ENCODE measurements around the gene NOTCH1.

Gene NOTCH1

DNA sequence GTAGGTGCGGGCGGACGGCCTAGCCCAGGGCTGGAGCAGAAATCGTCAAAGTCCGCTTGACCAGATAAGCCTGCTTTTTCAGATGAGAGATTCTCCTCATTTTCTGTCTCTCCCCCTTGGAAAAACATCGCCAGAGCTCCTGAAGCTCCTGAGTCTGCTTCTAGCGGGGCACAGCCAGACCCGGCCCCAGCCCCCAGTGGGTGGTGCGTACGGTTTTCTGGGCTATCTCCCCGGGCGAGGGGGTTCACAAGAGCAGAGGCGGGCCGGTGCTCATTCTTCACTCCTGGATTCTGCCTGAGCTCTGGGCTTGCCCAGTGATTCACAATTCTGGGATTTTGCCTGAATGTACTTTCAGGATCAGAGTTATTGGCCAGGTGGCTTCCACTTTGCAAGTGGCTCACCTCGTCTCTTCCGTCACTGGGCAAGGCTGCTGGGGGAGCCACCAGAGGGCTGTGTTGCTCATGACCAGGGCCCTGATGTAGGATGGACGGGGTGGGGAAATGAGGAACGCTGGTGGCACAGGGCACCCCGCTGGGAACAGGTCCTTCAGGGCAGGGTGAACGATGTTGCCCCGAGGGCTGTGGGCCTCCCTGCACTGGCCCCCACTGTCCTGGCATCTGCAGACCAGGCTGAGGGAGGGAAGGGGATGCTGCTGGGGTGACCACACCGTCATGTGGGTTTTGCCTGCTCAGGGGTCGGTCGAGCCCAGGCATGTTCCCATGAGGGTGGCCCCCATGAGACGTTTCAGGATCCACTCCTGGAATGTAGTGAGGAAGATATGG, 69.3 kb downstream of the NOTCH1 start:
- ChIA-PET POLR2A (no interaction called here), CTCF (no interaction called here)
- H3K9me3 ChIP-seq (ENCODE audit: control extremely low read depth in 1 of 5, control insufficient read depth in 4 of 5, insufficient read depth in 2 of 5, low read depth in 1 of 5, low read length in 4 of 5) = no peaks in the 10 kb centered on the region
- H3K36me3 ChIP-seq (ENCODE audit: control insufficient read depth in 4 of 4, insufficient read depth in 4 of 4, low read length in 3 of 4) = peaks cover 11 to 78% (median 61%) of the 10 kb centered on the region in 4 experiments
- DNase-seq = no peak
- no peaks in the 10 kb centered on the region for H3K27me3 ChIP-seq (replicated peaks in 2 of 5; ENCODE audit: control insufficient read depth in 4 of 5, insufficient read depth in 5 of 5, low read length in 4 of 5)
- whole genome bisulfite sequencing (ENCODE audit: insufficient coverage) = 96% methylated on average over 20 of the region's 25 CpGs
- H3K4me3 ChIP-seq (ENCODE audit: control insufficient read depth in 1 of 7, extremely low read depth in 1 of 7, insufficient read depth in 4 of 7, low read depth in 2 of 7, low read length in 6 of 7) = no peak overlapping the region
- peaks cover under 1 to 4% (median 4%) of the 10 kb centered on the region in 4 experiments for H3K4me1 ChIP-seq (ENCODE audit: control extremely low read depth in 1 of 4, control insufficient read depth in 4 of 4, insufficient read depth in 4 of 4, low read length in 3 of 4)
- H3K27ac ChIP-seq (ENCODE audit: insufficient read depth in 1 of 2, low read depth in 1 of 2, low read length in 2 of 2, poor library complexity in 1 of 2, severe bottlenecking in 2 of 2) = no peak overlapping the region

GRCh38 chr9:136474974-136475865, 70.6 kb downstream of the NOTCH1 start:
- peaks cover 11 to 89% (median 73%) of the 10 kb centered on the region in 4 experiments for H3K36me3 ChIP-seq (ENCODE audit: control insufficient read depth in 4 of 4, insufficient read depth in 4 of 4, low read length in 3 of 4)
- no peaks in the 10 kb centered on the region for H3K9me3 ChIP-seq (ENCODE audit: control extremely low read depth in 1 of 5, control insufficient read depth in 4 of 5, insufficient read depth in 2 of 5, low read depth in 1 of 5, low read length in 4 of 5)
- H3K4me3 ChIP-seq (ENCODE audit: control insufficient read depth in 1 of 7, extremely low read depth in 1 of 7, insufficient read depth in 4 of 7, low read depth in 2 of 7, low read length in 6 of 7) = no peak overlapping the region
- CTCF ChIA-PET = interaction anchor here (1.1 to 1.5 kb wide), 2 partner anchors 17 to 29 kb away, joined by 3 to 4 read pairs; no protein-coding TSS in a partner anchor
- H3K4me1 ChIP-seq (ENCODE audit: control extremely low read depth in 1 of 4, control insufficient read depth in 4 of 4, insufficient read depth in 4 of 4, low read length in 3 of 4) = no peaks in the 10 kb centered on the region
- no peak overlapping the region for H3K27ac ChIP-seq (ENCODE audit: insufficient read depth in 1 of 2, low read depth in 1 of 2, low read length in 2 of 2, poor library complexity in 1 of 2, severe bottlenecking in 2 of 2)
- POLR2A ChIA-PET = no interaction called here
- no peaks in the 10 kb centered on the region for H3K27me3 ChIP-seq (replicated peaks in 2 of 5; ENCODE audit: control insufficient read depth in 4 of 5, insufficient read depth in 5 of 5, low read length in 4 of 5)
- WGBS (ENCODE audit: insufficient coverage) = 97% methylated on average over 33 of the region's 34 CpGs
- no peak for DNase-seq

DNA sequence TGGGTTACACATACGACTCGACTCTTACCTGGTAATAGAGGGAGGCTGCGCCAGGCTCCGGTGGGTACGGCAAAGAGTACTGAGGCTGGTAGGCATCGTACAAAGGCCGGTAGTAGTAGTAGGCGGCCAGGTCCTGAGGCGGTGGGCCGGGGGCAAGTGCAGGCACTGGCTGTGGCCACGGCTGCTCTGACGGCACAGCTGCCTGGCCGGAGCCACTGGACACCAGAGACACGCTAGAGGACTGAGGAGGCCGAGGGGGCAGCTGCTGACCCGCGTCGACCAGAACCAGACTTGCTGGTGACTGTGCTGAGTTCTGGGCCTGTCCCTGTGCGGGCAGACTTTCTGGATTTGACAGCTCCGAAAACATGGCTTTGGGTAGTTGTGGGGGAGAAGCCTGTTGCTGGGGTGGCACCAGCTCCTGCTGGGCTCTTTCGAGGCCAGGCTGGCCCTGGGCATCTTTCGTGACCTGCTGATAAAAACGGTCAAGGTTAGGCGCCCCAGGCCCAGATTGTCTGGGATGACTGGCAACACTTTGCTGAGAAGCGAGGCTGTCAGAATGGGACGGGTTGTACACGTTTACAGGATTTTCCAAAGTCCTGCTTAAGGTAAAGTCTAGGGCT, 71.7 kb downstream of the NOTCH1 start:
- POLR2A ChIA-PET = interaction anchor here (0.6 kb wide), 1 partner anchor 29 kb away, joined by 3 read pairs; no protein-coding TSS in a partner anchor
- Histone ChIP-seq H3K9me3 (ENCODE audit: control extremely low read depth in 1 of 5, control insufficient read depth in 4 of 5, insufficient read depth in 2 of 5, low read depth in 1 of 5, low read length in 4 of 5) (no peaks in the 10 kb centered on the region), H3K27ac (ENCODE audit: insufficient read depth in 1 of 2, low read depth in 1 of 2, low read length in 2 of 2, poor library complexity in 1 of 2, severe bottlenecking in 2 of 2) (no peak overlapping the region), H3K4me1 (ENCODE audit: control extremely low read depth in 1 of 4, control insufficient read depth in 4 of 4, insufficient read depth in 4 of 4, low read length in 3 of 4) (no peaks in the 10 kb centered on the region), H3K27me3 (replicated peaks in 2 of 5; ENCODE audit: control insufficient read depth in 4 of 5, insufficient read depth in 5 of 5, low read length in 4 of 5) (no peaks in the 10 kb centered on the region), H3K36me3 (ENCODE audit: control insufficient read depth in 4 of 4, insufficient read depth in 4 of 4, low read length in 3 of 4) (peaks cover 11 to 96% (median 79%) of the 10 kb centered on the region in 4 experiments), H3K4me3 (ENCODE audit: control insufficient read depth in 1 of 7, extremely low read depth in 1 of 7, insufficient read depth in 4 of 7, low read depth in 2 of 7, low read length in 6 of 7) (no peak overlapping the region)
- CTCF ChIA-PET = interaction anchor here (1.5 kb wide), 1 partner anchor 28 kb away, joined by 3 read pairs; no protein-coding TSS in a partner anchor
- 95% methylated on average over 27 of the region's 27 CpGs for WGBS (ENCODE audit: insufficient coverage)
- DNase-seq = no peak

DNA sequence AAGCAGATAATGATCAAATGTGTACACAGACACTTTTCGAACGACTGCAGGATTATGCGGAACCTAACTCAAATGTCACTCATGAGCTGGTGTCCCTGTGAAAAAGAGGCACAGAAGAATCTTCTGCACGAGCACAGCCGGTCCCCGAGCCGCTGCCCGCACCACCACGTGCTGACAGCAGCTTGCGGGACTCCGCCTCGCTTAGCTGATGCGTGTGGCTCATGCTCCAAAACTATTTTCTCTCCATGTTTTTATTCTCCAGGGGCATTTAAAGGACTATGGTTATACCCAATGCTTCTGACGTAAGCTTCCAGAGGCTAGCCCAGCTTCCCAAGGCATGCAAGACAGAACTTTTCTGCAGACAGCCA, 72.5 kb downstream of the NOTCH1 start:
- DNase-seq = no peak
- no peaks in the 10 kb centered on the region for H3K4me1 ChIP-seq (ENCODE audit: control extremely low read depth in 1 of 4, control insufficient read depth in 4 of 4, insufficient read depth in 4 of 4, low read length in 3 of 4)
- no peak overlapping the region for H3K27ac ChIP-seq (ENCODE audit: insufficient read depth in 1 of 2, low read depth in 1 of 2, low read length in 2 of 2, poor library complexity in 1 of 2, severe bottlenecking in 2 of 2)
- H3K36me3 ChIP-seq (ENCODE audit: control insufficient read depth in 4 of 4, insufficient read depth in 4 of 4, low read length in 3 of 4) = peaks cover 12 to 98% (median 80%) of the 10 kb centered on the region in 4 experiments
- CTCF ChIA-PET = no interaction called here
- POLR2A ChIA-PET = no interaction called here
- H3K4me3 ChIP-seq (ENCODE audit: control insufficient read depth in 1 of 7, extremely low read depth in 1 of 7, insufficient read depth in 4 of 7, low read depth in 2 of 7, low read length in 6 of 7) = no peak overlapping the region
- H3K9me3 ChIP-seq (ENCODE audit: control extremely low read depth in 1 of 5, control insufficient read depth in 4 of 5, insufficient read depth in 2 of 5, low read depth in 1 of 5, low read length in 4 of 5) = no peaks in the 10 kb centered on the region
- H3K27me3 ChIP-seq (replicated peaks in 2 of 5; ENCODE audit: control insufficient read depth in 4 of 5, insufficient read depth in 5 of 5, low read length in 4 of 5) = no peaks in the 10 kb centered on the region
- WGBS (ENCODE audit: insufficient coverage) = 96% methylated on average over 14 of the region's 14 CpGs

DNA sequence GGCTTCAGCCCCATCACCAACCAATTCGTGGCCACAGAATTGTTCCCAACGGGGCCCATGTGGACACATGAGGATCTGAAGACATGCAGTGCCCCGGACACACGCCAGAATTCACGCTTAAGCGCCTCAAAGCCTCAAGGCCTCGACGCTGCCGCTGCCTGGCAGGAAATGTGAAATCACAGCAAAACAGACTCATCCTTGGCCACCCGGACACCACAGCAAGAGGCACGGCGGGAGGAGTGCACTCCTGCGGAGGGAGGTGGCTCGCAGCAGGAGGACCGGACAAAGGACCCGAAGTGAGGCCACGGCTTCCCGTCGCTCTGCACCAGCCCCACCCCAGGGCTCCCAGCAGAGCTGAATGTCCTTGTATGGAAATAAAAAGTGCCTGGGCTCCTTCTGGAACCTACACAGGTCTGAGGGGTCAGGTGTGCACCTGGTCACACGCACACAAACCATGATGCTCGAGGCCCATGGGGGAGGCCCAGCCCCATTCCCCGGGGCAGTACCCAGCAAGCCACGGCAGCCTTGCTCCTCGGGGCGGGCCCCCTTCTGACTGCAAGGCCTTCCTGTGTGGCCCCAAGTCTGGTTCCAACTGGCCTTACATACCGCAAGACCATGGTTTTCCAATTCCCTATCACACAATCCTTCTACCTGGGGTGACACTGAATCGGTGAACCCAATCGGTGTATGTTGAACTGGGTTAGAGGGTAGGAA, 73.1 kb downstream of the NOTCH1 start:
- DNase-seq = no peak
- 91% methylated on average over 23 of the region's 28 CpGs for WGBS (ENCODE audit: insufficient coverage)
- peaks cover 13 to 100% (median 80%) of the 10 kb centered on the region in 4 experiments for H3K36me3 ChIP-seq (ENCODE audit: control insufficient read depth in 4 of 4, insufficient read depth in 4 of 4, low read length in 3 of 4)
- H3K27me3 ChIP-seq (replicated peaks in 2 of 5; ENCODE audit: control insufficient read depth in 4 of 5, insufficient read depth in 5 of 5, low read length in 4 of 5) = no peaks in the 10 kb centered on the region
- H3K27ac ChIP-seq (ENCODE audit: insufficient read depth in 1 of 2, low read depth in 1 of 2, low read length in 2 of 2, poor library complexity in 1 of 2, severe bottlenecking in 2 of 2) = no peak overlapping the region
- ChIA-PET CTCF (interaction anchor here (1.0 to 1.2 kb wide), 2 partner anchors 10 to 28 kb away, joined by 3 to 4 read pairs; no protein-coding TSS in a partner anchor), POLR2A (no interaction called here)
- no peaks in the 10 kb centered on the region for H3K9me3 ChIP-seq (ENCODE audit: control extremely low read depth in 1 of 5, control insufficient read depth in 4 of 5, insufficient read depth in 2 of 5, low read depth in 1 of 5, low read length in 4 of 5)
- no peak overlapping the region for H3K4me3 ChIP-seq (ENCODE audit: control insufficient read depth in 1 of 7, extremely low read depth in 1 of 7, insufficient read depth in 4 of 7, low read depth in 2 of 7, low read length in 6 of 7)
- no peaks in the 10 kb centered on the region for H3K4me1 ChIP-seq (ENCODE audit: control extremely low read depth in 1 of 4, control insufficient read depth in 4 of 4, insufficient read depth in 4 of 4, low read length in 3 of 4)

DNA sequence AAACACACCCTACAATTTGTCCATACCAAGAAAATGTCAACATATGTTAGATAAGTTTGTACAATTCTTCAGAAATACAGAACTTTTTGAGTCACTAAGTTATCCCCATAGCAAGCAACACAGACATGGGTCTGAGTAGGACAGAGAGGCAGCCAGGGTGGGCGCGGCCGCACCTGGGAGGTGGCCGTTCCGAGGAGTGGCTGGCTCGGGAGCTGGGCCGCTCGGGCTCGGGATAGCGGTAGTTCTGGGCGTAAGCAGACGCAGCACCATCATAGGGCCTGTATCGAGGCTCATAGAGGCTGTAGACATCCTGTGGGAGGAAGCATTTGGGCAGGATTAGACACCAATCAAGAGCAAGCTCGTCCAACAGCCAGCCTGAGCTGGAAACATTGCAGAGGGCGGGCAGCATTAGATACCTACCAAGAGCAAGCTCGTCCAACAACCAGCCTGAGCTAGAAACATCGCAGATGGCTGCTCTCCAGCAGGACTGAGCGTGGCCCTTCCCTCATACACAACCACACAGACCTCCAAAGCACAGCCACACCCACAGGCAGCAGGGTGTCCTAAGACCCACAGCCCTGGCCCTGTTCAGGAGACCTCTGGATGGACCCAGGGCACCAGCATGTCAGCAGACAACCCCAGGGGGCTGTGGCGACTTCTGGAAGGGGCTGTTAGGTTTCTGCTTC, 73.9 kb downstream of the NOTCH1 start:
- no peak for DNase-seq
- 91% methylated on average over 19 of the region's 19 CpGs for WGBS (ENCODE audit: insufficient coverage)
- POLR2A ChIA-PET = interaction anchor here (0.7 kb wide), 1 partner anchor 16 kb away, joined by 4 read pairs; no protein-coding TSS in a partner anchor
- Histone ChIP-seq H3K27ac (ENCODE audit: insufficient read depth in 1 of 2, low read depth in 1 of 2, low read length in 2 of 2, poor library complexity in 1 of 2, severe bottlenecking in 2 of 2) (no peak overlapping the region), H3K4me1 (ENCODE audit: control extremely low read depth in 1 of 4, control insufficient read depth in 4 of 4, insufficient read depth in 4 of 4, low read length in 3 of 4) (no peaks in the 10 kb centered on the region), H3K36me3 (ENCODE audit: control insufficient read depth in 4 of 4, insufficient read depth in 4 of 4, low read length in 3 of 4) (peaks cover 13 to 100% (median 80%) of the 10 kb centered on the region in 4 experiments), H3K4me3 (ENCODE audit: control insufficient read depth in 1 of 7, extremely low read depth in 1 of 7, insufficient read depth in 4 of 7, low read depth in 2 of 7, low read length in 6 of 7) (no peak overlapping the region), H3K27me3 (replicated peaks in 2 of 5; ENCODE audit: control insufficient read depth in 4 of 5, insufficient read depth in 5 of 5, low read length in 4 of 5) (no peaks in the 10 kb centered on the region), H3K9me3 (ENCODE audit: control extremely low read depth in 1 of 5, control insufficient read depth in 4 of 5, insufficient read depth in 2 of 5, low read depth in 1 of 5, low read length in 4 of 5) (no peaks in the 10 kb centered on the region)
- CTCF ChIA-PET = interaction anchor here (0.7 to 1.2 kb wide), 3 partner anchors 9 to 159 kb away, joined by 3 to 4 read pairs (median 3); no protein-coding TSS in a partner anchor

Measured in common myeloid progenitor, CD34-positive (primary cell).